GM18499 (cell line): Measurements from ENCODE around the gene CCDC61.

Experiments
- ATAC-seq: cut with Tn5 transposase; IDR thresholded peaks from one replicate; pipeline ENCODE4 v1.9.1; 2021; ENCODE audit warnings: moderate number of reproducible peaks; ENCODE audit not compliant: insufficient read depth, unreplicated experiment

Gene CCDC61

GRCh38 chr19:45994998-45995714 lies at the start of gene CCDC61:
TSS of gene CCDC61 (plus strand) at chr19:45995467. CDS start at chr19:46003019, 7,552 bp downstream.
- ATAC-seq: peak; percentile 93

GRCh38 chr19:45947926-45948325 lies 47.3 kb upstream of the CCDC61 start:
- no peak for ATAC-seq

GRCh38 chr19:45952341-45952685 lies 43.0 kb upstream of the CCDC61 start:
- no peak for ATAC-seq

- no peak for ATAC-seq
Measured at GRCh38 chr19:45952686-45953505, 42.4 kb upstream of the CCDC61 start.

GRCh38 chr19:45953676-45954075 lies 41.6 kb upstream of the CCDC61 start:
- ATAC-seq: no peak

- no peak for ATAC-seq
Measured at GRCh38 chr19:45954156-45954555, 41.1 kb upstream of the CCDC61 start.

GRCh38 chr19:45955905-45956608 lies 39.2 kb upstream of the CCDC61 start:
- no peak for ATAC-seq

GRCh38 chr19:45958320-45958719 lies 36.9 kb upstream of the CCDC61 start:
- ATAC-seq: no peak

GRCh38 chr19:45958769-45959516 lies 36.3 kb upstream of the CCDC61 start:
- no peak for ATAC-seq

GRCh38 chr19:45959517-45960025 lies 35.7 kb upstream of the CCDC61 start:
- ATAC-seq: no peak

- ATAC-seq: no peak
Measured at GRCh38 chr19:45960595-45961235, 34.6 kb upstream of the CCDC61 start.

GRCh38 chr19:45962021-45962420 lies 33.2 kb upstream of the CCDC61 start:
- no peak for ATAC-seq

GRCh38 chr19:45967246-45967645 lies 28.0 kb upstream of the CCDC61 start:
- no peak for ATAC-seq

- no peak for ATAC-seq
Measured at GRCh38 chr19:45968626-45969025, 26.6 kb upstream of the CCDC61 start.

- no peak for ATAC-seq
Measured at GRCh38 chr19:45969676-45970075, 25.6 kb upstream of the CCDC61 start.

- ATAC-seq: no peak
Measured at GRCh38 chr19:45971260-45971902, 23.9 kb upstream of the CCDC61 start.

- ATAC-seq: no peak
Measured at GRCh38 chr19:45972081-45972946, 23.0 kb upstream of the CCDC61 start.

- no peak for ATAC-seq
Measured at GRCh38 chr19:45972947-45973540, 22.2 kb upstream of the CCDC61 start.
